PC-9 (cell line): ENCODE results near the gene CSH2. TPM values are rescaled to one million over a fixed set of nuclear protein-coding genes. Genes with fewer than 3 reads are reported as not detected.

Experiments
- BruUV-seq: library from RNA; stranded (reverse); fragments of 400-500 nt; replicated peaks from 2 replicates; lab custom pipeline; 2021; lab: Mats Ljungman, UMichigan
- CTCF ChIA-PET: fragments of 300-600 bp; sonication (Branson Sonifier 250); formaldehyde crosslinking; loops from one replicate; lab custom pipeline; 2022; ENCODE audit warnings: antibody characterized with exemption; lab: Charles Lee
- POLR2A ChIA-PET: fragments of 300-600 bp; sonication (Branson Sonifier 250); formaldehyde crosslinking; loops from one replicate; lab custom pipeline; 2022; ENCODE audit warnings: antibody characterized with exemption; ENCODE audit not compliant: unreplicated experiment; lab: Charles Lee
- DNase-seq, 2 experiments: peaks; one replicate each; pipeline versions ENCODE4 v3.0.0 to v3.0.0-alpha.2; 2015 to 2022; ENCODE audit warnings: mixed read lengths in 1 of 2
- H2AFZ ChIP-seq: fragments of 200-600 bp; sonication (generic); 2 replicates; pipeline ENCODE4 v1.8.1; 2017; ENCODE audit warnings: antibody characterized with exemption
- H3F3A ChIP-seq: fragments of 200-600 bp; sonication (generic); 2 replicates; pipeline ENCODE4 v1.8.1; 2017; ENCODE audit warnings: antibody characterized with exemption, mild to moderate bottlenecking, low read depth; ENCODE audit not compliant: insufficient read depth
- H3K27ac ChIP-seq: fragments of 200-600 bp; sonication (generic); 2 replicates; pipeline ENCODE4 v1.6.1; 2016; ENCODE audit warnings: mixed run types
- H3K27me3 ChIP-seq: fragments of 200-600 bp; sonication (generic); 2 replicates; pipeline ENCODE4 v1.6.1; 2016; ENCODE audit warnings: low read depth, mixed run types; ENCODE audit not compliant: insufficient read depth
- H3K36me3 ChIP-seq: fragments of 200-600 bp; sonication (generic); 2 replicates; pipeline ENCODE4 v1.6.1; 2016; ENCODE audit warnings: low read depth, mixed run types
- H3K4me1 ChIP-seq: fragments of 200-600 bp; sonication (generic); replicated peaks from 2 replicates; pipeline ENCODE4 v1.6.1; 2016; ENCODE audit warnings: mixed run types; ENCODE audit not compliant: insufficient read depth
- H3K4me2 ChIP-seq: fragments of 200-600 bp; sonication (generic); 2 replicates; pipeline ENCODE4 v1.6.1; 2017; ENCODE audit warnings: mixed run types
- H3K4me3 ChIP-seq: fragments of 200-600 bp; sonication (generic); 2 replicates; pipeline ENCODE4 v1.6.1; 2016; ENCODE audit warnings: mixed run types
- H3K79me2 ChIP-seq: fragments of 200-600 bp; sonication (generic); 2 replicates; pipeline ENCODE4 v1.6.1; 2017; ENCODE audit warnings: low read depth, mixed run types
- H3K9me2 ChIP-seq: fragments of 200-600 bp; sonication (generic); 2 replicates; pipeline ENCODE4 v1.8.1; 2017; ENCODE audit warnings: mild to moderate bottlenecking; ENCODE audit not compliant: insufficient read depth
- H3K9me3 ChIP-seq: fragments of 200-600 bp; sonication (generic); 2 replicates; pipeline ENCODE4 v1.8.1; 2016; ENCODE audit warnings: low read depth; ENCODE audit not compliant: insufficient read depth
- H4K20me1 ChIP-seq: fragments of 200-600 bp; sonication (generic); 2 replicates; pipeline ENCODE4 v1.8.1; 2017; ENCODE audit not compliant: insufficient read depth
- EZH2 ChIP-seq: fragments of 200-600 bp; sonication (generic); IDR thresholded peaks from 2 replicates; pipeline ENCODE4 v1.8.0; 2017; ENCODE audit warnings: antibody characterized with exemption, low read depth
- intact Hi-C: fragments of 100-400 bp; cut with micrococcal nuclease; formaldehyde crosslinking; loops from one replicate; pipeline ENCODE4 v1.10.0; 2022; ENCODE audit not compliant: unreplicated experiment
- total RNA-seq: library from RNA; stranded (reverse); gene quantifications from 2 replicates; pipeline ENCODE4 v1.2.3, GENCODE V29; 2021
- TF ChIP-seq, protein P1 (sequence below): fragments of 200-600 bp; sonication (generic); conservative IDR thresholded peaks from 2 replicates; pipeline ENCODE4 v1.6.1; 2017; ENCODE audit warnings: mixed run types, antibody characterized with exemption, mild to moderate bottlenecking, moderate library complexity

CSH2 gene
- total RNA-seq, 1 experiment from 2014 or later = not detected

GRCh38 chr17:63827002-63827800 is 46.3 kb downstream of the CSH2 start, which contains the start of the genes FTSJ3 and PSMC5:
TSS of gene FTSJ3 (minus strand) at chr17:63827663. CDS start at chr17:63826902, 761 bp downstream.
TSS of gene PSMC5 (plus strand) at chr17:63827431. CDS start at chr17:63827491, 60 bp downstream.
- peaks cover 45% of the 10 kb centered on the region for H3K36me3 ChIP-seq
- no TSS peak for BruUV-seq
- intact Hi-C loops = loop anchor here (1.0 to 2.0 kb wide), 3 partner anchors 12 to 52 kb away; partner anchors contain the start of gene DDX42

DNA sequence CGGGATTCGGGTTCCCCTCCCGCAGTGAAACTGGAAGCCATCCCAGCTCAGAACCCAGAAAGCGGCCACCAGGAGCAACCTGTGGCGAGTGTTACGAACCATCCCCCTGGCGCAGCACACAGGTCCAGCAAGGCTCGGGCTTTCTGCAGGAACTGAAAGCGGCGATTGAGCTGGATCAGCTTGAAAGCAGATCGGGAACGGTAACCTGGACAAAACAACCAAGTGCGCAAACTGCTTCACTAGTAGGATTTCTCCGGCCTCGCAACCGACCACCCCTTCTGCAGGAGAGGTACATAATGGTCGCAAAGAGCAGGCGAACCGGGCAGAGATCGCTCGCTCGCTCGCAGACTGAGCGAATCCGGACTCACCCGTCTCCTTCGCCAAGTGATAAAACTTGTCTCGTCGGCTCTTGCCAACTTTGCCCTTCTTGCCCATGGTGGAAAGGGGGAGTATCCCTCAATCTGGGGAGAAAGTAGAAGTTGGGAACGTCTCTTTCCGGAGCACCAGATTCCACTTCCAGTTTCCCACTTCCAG is 46.9 kb downstream of the CSH2 start:
- H3K27ac ChIP-seq = peak overlapping the region; percentile 89
- H3K4me2 ChIP-seq = peak overlapping the region; percentile 86
- peaks cover 57% of the 10 kb centered on the region for H3K79me2 ChIP-seq
- BruUV-seq = TSS peak; percentile 61
- POLR2A ChIA-PET = interaction anchor here (0.7 kb wide), 2 partner anchors 13 to 84 kb away, joined by 4 to 7 read pairs; no protein-coding TSS in a partner anchor
- peaks cover 44% of the 10 kb centered on the region for H3F3A ChIP-seq
- H3K27me3 ChIP-seq = no peaks in the 10 kb centered on the region
- H4K20me1 ChIP-seq = peaks cover 20% of the 10 kb centered on the region
- CTCF ChIA-PET = no interaction called here
- H3K4me1 ChIP-seq = peaks cover 18% of the 10 kb centered on the region
- H3K9me3 ChIP-seq = no peaks in the 10 kb centered on the region
- H2AFZ ChIP-seq = peak overlapping the region; percentile 80
- H3K9me2 ChIP-seq = no peaks in the 10 kb centered on the region
- peak in 1 of 2 experiments; percentile 21 for DNase-seq
- no peak for TF ChIP-seq EZH2
- TF ChIP-seq, protein P1, sequence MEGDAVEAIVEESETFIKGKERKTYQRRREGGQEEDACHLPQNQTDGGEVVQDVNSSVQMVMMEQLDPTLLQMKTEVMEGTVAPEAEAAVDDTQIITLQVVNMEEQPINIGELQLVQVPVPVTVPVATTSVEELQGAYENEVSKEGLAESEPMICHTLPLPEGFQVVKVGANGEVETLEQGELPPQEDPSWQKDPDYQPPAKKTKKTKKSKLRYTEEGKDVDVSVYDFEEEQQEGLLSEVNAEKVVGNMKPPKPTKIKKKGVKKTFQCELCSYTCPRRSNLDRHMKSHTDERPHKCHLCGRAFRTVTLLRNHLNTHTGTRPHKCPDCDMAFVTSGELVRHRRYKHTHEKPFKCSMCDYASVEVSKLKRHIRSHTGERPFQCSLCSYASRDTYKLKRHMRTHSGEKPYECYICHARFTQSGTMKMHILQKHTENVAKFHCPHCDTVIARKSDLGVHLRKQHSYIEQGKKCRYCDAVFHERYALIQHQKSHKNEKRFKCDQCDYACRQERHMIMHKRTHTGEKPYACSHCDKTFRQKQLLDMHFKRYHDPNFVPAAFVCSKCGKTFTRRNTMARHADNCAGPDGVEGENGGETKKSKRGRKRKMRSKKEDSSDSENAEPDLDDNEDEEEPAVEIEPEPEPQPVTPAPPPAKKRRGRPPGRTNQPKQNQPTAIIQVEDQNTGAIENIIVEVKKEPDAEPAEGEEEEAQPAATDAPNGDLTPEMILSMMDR = no peak
- H3K36me3 ChIP-seq = peaks cover 50% of the 10 kb centered on the region
- H3K4me3 ChIP-seq = peak overlapping the region; percentile 70
- intact Hi-C loops = loop anchor here (1.0 to 2.0 kb wide), 3 partner anchors 13 to 52 kb away; partner anchors contain the start of gene DDX42

More at GRCh38 chr17:63827002-63827800, 46.3 kb downstream of the CSH2 start, which contains the start of the genes FTSJ3 and PSMC5:
- H3K4me3 ChIP-seq = peak within 1 kb of the TSS; percentile 70
- peak within 1 kb of the TSS; percentile 86 for H3K4me2 ChIP-seq
- H2AFZ ChIP-seq = peak within 1 kb of the TSS; percentile 80
- ChIA-PET POLR2A (interaction anchor here (0.6 to 0.7 kb wide), 3 partner anchors 12 to 85 kb away, joined by 3 to 7 read pairs (median 4); no protein-coding TSS in a partner anchor), CTCF (interaction anchor here (0.5 to 1.1 kb wide), 2 partner anchors 11 to 22 kb away, joined by 3 to 10 read pairs; no protein-coding TSS in a partner anchor)
- peaks cover 45% of the 10 kb centered on the region for H3F3A ChIP-seq
- H3K9me3 ChIP-seq = no peaks in the 10 kb centered on the region
- peak; percentile 88 to 90 for DNase-seq
- H3K27ac ChIP-seq = peak within 1 kb of the TSS; percentile 89
- H3K79me2 ChIP-seq = peaks cover 51% of the 10 kb centered on the region
- TF ChIP-seq, protein P1 = peak; percentile 38; the same call in 1 of the 2 replicates
- no peak for TF ChIP-seq EZH2
- no peaks in the 10 kb centered on the region for H3K9me2 ChIP-seq
- H3K4me1 ChIP-seq = peaks cover 18% of the 10 kb centered on the region
- no peaks in the 10 kb centered on the region for H3K27me3 ChIP-seq
- peaks cover 16% of the 10 kb centered on the region for H4K20me1 ChIP-seq

DNA sequence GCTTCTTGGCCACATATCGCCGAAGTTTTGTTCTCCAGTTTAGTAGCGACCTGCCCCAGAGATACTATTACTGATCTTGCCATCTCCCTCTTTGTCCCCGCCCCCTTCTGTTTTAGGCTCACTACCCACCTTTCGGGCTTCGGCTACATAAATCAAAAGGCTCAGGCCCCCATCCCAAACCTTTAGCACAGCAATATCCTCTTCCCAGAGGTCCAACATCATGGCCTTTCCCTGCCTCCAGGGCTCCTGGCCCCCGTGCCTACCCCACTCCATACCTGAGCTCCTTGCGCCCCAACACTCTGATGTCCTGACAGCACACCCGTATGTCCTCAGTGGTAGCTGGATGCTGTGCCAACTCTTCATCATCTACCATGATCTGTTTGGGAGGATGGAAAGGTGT is 49.1 kb downstream of the CSH2 start:
- H3K27me3 ChIP-seq = no peaks in the 10 kb centered on the region
- POLR2A ChIA-PET = no interaction called here
- H3F3A ChIP-seq = peaks cover 41% of the 10 kb centered on the region
- TF ChIP-seq, protein P1 = no peak
- TF ChIP-seq EZH2 = no peak
- H3K4me1 ChIP-seq = peaks cover 18% of the 10 kb centered on the region
- peaks cover 34% of the 10 kb centered on the region for H4K20me1 ChIP-seq
- no peak overlapping the region for H3K4me2 ChIP-seq
- no peak overlapping the region for H3K27ac ChIP-seq
- no TSS peak for BruUV-seq
- peaks cover 51% of the 10 kb centered on the region for H3K36me3 ChIP-seq
- H3K9me2 ChIP-seq = no peaks in the 10 kb centered on the region
- intact Hi-C loops = no loop called here
- H3K79me2 ChIP-seq = peaks cover 48% of the 10 kb centered on the region
- DNase-seq = no peak
- H3K4me3 ChIP-seq = no peak overlapping the region
- H2AFZ ChIP-seq = no peak overlapping the region
- CTCF ChIA-PET = no interaction called here
- H3K9me3 ChIP-seq = no peaks in the 10 kb centered on the region
